ENCODE measurements around the gene YES1.
"Not testable (repeated sequence)": the region's sequence is repeated elsewhere in the genome, so short reads cannot be mapped to it uniquely, and the experiment has no call there.

Gene YES1

DNA sequence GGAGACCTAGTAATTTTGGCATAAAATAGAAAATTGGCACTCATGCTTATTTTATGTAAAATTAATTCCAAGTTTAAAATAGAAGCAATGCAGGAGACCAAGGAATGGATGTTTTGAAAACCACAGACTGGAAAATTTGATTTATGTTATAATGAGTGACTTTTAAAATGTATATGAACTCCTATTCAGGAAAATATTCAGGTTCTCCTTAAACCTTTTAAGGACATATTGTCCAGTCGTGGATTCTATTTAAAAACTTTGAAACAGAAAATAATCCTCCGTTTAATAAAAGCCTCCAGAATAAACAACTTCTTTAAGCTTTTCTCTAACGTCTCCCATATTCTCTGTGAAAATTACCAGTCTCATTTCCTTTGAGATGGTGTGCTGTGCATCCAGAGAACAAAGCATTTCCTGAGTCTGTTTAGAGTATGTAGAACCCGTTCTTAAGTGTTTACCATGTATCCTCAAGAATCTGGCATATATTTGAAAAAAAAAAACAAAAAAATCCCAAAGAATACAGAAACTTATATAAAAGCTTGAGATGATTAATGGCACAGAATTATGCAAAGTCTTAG lies 8.6 kb upstream of the YES1 start:
- DNase-seq: no peak

DNA sequence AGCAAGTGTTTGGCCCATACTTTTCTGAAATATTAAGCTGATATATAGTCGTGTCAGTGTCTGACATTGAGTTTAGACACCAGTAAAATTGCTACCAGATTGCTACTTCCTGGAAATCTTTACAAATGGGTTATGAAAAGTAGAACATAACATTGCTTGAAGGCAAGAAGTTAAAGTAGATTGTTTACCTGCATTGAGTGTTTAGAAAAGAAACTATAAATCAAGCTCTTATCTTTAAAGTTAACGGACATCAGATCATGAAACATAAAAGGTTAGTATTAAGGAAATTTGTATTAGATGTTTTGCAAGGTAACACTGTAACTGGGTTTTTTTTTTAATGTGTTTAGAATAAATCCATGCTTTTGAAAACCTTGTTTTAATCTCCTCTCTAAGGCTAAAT lies 4.8 kb upstream of the YES1 start:
- DNase-seq: no peak

DNA sequence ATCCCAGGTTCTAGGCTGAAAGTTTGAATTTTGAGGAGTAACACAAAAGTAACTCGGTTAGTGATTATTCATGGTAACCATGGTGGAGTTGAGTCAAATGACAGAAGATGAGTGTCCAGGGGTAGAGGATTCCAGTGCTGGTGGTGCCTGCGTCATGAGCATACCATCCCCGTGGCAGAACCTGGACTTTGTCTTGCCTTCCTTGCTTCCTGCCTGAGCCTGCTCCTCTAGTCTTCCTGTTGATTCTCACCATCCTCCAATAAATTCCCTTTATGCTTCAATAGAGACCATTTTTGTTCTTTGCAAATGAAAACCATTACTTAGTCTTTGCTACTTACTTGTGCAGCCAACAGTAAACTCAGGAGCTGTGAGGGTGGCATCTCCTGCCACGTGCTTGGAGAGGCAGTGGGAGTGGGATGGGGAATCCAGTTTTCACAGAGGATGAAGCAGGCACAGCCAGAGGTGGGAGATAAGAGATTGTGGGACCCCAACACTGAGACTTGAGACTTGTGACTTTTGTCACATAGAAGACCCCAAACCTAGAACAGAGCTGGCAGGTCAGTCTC lies 4.1 kb upstream of the YES1 start:
- no peak for DNase-seq

DNA sequence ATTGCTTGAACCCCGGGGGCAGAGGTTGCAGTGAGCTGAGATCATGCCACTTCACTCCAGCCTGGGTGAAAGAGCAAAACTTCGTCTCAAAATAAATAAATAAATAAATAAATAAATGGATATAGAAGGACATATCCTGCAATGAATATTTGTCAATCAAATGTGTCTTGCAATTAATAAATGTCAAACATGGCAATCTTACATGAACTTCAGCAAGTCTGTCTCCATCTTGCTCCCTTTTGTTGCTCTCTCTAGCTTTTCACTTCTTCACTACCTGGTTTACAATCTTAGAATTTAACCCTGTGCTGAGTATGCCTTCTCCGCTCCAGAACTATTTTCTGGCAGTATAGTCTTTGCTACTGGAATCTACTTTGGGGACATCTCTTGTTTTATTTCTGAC lies 3.3 kb upstream of the YES1 start:
- no peak for DNase-seq

DNA sequence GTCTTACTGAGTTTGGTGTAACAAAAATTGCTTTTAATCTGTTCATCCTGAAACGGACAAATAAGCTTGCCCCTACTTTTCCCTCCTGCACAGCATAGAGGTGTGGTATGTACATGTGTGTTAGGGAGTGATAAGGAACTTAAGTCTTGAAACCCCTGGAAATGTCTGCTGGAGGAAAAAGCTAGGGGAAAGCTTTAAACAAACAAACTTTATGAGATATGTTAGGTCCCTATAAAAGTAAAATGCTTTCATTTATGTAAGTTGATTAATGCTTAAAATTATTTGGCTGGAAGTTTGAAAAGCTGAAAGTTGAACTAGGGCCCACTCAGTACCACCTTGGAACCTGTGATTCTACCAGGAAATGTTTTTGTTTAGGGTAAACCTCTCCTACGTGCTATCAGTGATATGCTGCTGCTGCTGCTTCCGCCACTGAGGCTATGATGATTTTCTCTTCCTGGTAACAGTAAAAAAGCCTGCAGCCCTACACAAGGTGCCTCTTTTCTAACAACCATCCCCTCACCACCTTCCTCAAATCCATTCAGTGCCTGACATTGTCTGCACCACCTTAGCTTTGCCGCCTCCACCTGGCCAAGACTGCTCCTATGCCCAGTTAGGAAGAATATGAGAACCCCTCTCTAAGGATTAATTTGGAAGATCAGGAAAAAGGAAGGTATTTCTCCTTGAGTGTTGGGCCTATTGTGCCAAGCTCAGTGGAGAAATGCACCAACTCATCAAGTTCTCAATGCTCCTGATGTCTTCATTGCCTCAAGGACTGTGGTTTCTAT lies 2.5 kb upstream of the YES1 start:
- DNase-seq: no peak

DNA sequence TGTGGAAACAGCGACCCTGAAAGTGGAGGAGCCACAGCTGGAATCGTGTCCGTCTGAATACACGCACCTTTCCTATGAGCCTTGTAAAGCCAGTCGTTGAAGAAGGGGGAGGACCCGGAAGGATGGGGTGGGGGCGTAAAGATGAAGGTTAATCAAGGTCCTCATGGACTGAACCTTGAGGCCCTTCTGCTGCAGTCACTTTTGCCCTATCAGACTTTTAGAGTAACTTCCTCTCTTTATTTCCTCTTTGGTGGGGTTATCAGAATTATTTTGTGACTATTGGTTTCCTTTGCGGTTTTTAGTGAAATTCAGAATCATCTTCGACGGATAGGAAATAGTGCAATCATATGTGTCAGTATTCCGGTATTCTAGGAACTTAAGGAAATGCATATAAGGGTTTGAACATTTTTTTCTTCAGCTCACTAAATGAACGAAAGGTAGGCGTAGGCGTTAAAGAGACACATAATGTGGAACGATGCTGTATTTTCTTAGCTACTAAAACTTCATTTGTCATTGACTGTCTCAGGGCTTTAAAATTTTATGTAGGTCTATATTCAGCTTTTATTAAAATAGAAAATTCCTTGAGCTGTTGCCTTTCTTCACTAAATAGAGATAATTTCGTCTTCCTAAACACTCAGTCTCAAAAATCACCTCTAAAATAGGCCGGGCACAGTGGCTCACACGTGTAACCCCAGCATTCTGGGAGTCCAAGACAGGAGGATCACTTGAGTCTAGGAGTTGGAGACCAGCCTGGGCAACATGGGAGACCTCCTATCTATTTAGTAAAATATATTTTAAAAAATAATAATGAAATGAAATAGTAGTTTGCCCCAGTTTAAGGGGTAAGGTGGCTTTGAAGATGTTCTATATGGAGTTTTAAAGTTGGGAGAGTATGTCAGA lies 1.4 kb upstream of the YES1 start:
- DNase-seq: peak; percentile 34 to 87

DNA sequence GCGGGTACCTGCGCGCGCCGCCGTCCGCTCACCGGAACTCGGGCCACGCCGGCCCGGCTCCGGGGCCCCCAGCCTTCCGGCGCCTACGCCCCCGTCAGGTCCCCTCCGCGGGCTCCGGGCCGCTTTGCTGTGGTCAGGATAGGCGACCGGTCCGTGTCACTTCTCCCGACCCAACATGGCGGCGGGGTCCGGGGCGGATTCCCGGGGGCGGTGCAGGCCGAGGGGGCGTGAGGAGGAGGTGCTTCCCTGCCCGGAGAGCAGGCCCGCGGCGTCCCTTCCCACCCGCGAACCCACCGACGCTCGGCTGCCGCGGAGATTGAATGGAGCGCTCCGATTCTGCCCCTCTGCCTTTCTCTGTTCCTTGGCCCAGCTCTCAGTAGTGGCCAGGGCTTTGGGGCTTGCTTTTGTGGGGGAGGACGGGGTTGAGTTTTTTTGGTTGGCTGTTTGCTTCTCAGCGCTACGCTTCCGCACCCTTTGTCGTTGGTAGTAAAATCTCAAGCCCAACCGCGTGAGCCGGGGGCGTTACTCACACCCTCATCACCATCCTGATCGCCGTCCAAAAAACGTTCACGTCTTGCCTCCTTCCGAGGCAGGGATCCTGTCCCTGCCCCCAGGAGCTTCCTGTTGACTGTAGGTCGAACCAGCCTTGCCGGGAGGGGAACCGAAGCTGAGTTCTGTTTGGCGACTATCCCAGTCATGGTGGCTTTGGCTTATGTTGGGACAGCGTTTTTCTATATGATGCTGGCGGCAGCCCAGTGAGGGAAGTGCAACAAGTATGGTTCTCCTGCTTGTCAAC lies 532 bp upstream of the YES1 start:
- DNase-seq: peak; percentile 36 to 41

DNA sequence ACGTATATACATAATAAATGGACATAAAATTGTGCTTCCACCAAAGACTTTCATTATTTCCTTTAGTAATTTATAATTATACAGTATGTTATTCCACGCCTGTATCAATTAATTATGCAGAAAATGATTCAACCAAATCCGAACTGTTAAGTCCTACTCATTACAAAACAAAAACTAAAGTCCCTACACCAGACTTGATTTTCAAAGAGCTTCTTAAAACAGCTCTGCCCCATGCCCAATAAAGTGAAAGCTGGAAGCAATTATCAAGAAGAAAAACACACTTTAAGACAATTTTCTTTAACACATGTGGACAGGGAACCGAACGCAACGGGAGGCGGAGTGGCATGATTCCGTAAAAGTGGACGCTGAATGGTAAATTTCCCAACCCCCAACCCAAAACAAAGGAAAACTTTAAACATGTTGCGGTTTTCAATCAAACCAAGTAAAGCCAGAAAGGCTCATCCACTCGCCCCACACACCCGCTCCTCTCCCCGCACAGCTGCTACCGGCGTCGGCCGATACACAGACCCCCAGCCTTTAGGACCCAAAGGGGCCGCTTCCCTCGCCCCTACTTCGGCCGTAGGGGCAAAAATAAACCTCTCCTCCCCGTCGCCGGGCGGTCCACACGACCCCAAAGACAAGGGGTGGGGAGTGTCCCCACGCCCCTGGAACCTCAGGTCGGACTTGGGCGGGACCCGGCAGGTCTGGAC lies 705 bp downstream of the YES1 start:
- no peak for DNase-seq

DNA sequence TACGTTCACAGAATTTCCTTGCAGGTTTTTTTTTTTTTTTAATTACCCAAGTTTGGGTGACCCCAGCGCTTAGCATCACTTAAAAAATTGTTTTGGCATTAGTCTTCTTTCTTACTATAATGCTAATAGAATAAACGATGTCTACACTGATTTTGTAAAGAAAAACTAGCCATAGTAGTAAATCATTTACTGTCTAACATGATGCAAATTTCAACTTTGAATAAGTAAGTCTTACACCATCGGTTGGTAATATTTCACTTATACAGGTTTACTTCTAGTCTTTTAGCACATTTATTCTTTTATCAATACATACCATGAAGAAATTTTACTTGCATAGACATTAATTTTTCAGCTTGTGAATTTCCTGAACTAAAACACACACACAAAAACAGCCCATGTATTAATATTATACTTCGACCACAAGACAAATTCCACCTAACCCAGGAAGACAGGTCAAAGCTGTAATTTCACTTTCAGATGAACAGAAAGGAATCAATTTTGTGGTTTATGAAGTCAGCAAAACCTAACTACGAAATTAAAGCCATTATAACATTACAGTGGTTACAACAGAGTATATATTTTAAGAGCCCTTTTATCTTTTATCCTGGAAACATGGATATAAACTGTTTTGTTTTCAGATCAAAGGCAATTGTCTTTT lies 1.9 kb downstream of the YES1 start:
- no peak for DNase-seq

DNA sequence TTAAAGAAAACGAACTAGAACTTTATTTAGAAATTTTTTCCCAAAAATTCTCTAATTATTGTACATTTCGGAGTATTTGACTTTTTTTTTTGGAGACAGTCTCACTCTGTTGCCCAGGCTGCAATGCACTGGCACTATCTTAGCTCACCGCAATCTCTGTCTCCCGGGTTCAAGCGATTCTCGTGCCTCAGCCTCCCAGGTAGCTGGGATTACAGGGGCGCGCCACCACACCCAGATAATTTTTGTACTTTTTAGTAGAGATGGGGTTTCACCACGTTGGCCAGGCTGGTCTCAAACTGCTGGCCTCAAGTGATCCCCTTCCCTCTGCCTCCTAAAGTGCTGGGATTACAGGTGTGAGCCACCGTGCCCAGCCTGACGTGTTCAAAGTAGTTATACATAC lies 2.8 kb downstream of the YES1 start:
- DNase-seq: not testable (repeated sequence)

DNA sequence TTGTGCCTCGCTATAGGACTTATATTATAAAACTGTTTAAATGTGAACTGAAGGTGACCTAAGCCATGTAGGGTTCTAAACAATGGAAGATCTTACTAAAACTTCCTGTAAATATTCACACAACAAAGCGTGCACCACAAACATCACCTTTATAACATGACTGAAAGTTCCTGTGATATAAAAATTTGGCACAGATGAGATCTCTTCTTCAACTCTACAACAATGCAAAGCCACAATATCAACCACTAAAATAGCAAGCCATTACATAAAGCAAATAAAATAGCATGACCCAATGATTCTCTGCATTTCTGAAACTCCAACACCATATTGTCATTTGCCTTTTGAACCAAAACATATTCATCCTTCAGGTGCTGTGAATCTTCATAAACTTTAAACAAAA lies 3.5 kb downstream of the YES1 start:
- no peak for DNase-seq

DNA sequence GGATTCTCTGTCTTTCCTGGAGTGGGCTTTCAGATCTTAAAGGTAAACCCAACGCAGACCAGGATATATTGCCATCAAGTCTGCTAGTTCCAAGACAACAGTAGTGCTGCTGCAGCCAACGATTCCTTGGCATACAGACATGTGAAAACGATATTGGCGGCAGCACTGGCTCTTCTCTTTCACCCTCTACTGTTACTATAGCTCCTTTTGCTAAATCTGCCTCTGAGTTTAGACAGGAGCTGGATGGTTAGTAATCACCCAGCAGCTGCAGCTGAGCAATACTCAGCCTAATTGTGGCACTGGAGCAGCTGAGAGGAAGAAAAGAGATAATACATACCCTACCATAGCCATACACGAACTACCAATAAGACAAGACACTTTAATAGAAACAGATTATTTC lies 4.0 kb downstream of the YES1 start:
- no peak for DNase-seq

DNA sequence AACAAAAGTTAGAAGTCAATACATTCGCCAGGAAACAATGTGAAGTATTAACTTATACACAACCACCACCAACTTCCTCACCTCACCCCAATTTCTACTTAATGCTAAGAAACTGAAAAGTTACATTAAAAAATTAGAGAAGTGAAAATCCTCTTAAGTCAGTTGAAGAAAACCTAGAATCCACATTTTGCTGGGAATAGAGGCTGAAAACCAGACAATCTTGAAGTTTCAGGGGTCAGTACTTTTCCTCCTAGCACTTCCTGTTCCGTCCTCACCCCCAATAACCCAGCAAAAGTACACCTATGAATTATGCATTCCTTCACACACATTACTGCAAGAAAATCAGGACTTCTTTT lies 6.3 kb downstream of the YES1 start:
- DNase-seq: peak in 1 of 2 donors; percentile 22

DNA sequence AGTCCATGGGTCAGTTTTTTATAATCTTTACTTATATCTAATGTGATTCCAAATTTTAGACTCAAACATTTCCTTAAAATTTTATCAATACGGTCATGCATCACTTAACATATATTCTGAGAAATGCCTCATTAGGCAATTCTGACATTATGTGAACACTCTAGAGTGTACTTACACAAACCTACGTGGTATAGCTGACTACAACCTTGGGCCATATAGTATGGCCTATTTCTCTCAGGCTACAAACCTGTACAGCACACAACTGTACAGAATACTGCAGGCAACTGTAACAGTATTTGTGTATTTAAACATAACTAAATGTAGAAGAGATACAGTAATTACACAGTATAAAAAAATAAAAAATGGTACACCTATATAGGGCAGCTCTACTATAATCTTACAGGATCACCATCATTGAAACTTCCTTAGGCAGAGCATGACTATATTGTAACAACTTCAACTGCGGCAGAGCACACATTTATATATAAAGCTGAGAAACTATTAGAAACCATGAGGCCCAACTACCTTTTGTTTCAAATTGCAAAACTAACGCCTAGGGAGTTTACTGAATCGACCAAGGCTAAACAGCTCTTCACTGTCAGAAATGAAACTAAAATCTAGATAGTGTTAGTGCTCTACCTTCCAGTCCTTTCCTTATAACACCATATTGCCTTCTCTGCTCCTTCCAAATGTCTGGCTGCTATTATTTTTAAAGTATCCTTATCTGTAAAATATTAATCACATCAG lies 6.9 kb downstream of the YES1 start:
- no peak for DNase-seq

DNA sequence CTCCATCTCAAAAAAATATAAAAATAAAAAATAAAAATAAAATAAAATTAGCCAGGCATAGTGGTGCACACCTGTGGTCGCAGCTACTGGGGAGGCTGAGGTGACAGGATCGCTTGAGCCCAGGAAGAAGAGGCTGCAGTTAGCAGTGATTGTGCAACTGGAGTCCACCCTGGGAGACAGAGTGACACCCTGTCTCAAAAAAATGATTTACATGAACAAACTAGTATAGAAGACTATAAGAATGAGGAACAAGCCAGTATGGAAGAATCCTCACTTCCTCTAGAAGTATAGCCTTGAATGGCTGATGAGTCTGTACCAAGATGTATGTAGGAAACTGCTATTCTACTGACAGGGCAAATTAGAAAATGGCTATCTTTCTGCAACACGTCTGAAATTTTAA lies 10.9 kb downstream of the YES1 start:
- peak in 1 of 2 donors; percentile 64 for DNase-seq

DNA sequence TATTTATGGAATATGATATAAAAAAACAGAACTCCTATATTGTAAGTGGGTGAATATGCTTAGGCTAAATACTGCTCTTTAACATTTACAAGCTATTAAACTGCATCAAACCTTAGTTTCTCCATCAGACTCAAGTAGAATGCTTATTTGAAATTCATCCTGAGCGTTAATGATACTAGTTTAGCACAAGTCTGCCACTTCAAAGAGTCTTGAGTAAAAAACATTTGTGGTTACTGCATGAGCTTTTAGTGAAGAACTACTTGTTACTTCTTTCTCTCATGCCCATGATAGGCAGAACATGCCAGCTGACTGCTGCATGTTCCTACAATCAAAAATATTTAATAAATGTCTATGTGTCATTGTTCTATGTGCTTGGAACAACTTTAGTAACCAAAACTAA lies 12.1 kb downstream of the YES1 start:
- DNase-seq: no peak

DNA sequence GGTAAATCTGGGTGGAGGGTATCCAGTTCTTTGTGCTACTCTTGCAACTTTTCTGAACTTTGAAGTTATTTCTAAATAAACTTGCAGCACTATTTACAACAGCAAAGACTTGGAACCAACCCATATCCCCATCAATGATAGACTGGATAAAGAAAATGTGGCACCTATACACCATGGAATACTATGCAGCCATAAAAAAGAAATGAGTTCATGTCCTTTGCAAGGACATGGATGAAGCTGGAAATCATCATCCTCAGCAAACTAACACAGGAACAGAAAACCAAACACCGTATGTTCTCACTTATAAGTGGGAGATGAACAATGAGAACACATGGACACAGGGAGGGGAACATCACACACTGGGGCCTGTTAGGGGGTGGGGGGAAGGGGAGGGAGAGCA lies 16.7 kb downstream of the YES1 start:
- DNase-seq: not testable (repeated sequence)

DNA sequence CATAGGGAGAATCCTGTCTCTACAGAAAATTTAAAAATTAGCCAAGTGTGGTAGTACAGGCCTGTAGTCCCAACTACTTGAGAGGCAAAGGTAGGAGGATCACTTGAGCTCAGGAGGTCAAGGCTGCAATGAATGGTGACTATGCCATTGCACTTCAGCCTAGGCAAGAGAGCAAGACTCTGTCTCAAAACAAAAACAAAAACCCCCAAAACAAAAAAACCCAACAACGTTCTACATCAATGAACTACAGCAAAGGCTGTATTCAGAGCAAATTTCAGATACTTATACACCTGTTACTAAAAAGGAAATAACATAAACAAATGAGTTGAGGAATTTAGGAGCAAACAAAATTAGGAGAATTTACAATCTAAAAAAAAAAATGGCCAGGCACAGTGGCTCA lies 22.6 kb downstream of the YES1 start:
- DNase-seq: no peak

DNA sequence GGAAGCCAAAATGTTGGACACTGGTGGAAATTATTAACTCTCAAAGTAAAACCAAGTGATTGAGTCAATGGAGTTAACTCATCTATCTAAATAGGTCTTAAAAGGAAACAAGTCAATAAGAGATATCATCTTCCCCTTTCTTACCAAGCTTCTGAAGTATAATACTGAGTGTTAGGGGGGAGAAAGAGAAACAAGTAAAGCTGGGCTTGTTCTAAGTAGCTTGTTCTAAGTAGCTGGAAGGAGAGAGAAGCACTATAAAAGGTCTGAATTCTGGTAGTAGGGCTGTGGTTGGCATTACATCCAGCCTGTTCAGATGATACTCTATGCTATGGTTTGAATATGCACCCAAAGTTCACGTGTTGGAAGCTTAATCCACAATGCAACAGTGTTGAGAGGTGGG lies 26.8 kb downstream of the YES1 start:
- peak in 1 of 2 donors; percentile 12 for DNase-seq

DNA sequence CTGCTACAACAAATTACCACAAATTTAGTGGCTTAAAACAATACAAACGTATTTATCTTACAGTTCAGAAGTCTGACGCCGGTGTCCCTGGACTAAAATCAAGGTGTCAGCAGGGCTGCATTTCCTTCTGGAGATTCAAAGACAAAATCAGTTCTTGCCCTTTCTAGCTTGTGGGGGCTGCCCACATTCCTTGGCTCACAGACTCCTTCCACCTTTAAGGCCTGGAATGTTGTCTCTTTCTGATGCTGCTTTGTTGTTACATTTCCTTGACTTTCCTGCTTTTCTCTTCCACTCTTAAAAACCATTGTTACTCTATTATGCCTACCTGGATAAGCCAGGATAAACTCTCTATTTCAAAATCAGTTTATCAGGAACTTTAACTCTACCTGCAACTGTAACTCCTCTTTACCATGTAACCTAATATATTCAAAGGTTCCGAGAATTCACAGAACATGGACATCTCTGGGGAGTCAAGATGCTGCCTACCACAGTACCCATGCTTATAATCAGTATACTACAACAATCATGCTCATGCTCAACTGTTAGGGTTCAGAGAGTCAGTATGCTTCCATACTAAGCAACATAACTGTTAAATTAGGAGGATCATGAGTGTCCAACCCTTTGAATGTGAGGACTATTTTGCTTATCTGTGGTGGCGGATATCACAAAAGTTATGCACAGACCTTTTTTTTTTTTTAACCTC lies 27.4 kb downstream of the YES1 start:
- DNase-seq: no peak
